ENCODE measurements around the gene MCUB.
A peak's percentile ranks its signal among the peaks of the same experiment; 100 is the strongest.
"Not testable (repeated sequence)": the region's sequence is repeated elsewhere in the genome, so short reads cannot be mapped to it uniquely, and the experiment has no call there.

The MCUB gene

GRCh38 chr4:109559983-109560686 lies at the start of gene MCUB:
Gene MCUB, plus strand, starts transcription at chr4:109560246. Its CDS starts 92 bp downstream, at chr4:109560338.
- DNase-seq (ENCODE audit: extremely low read depth, low read depth) = peak; percentile 66
- H3K4me3 ChIP-seq (replicated peaks; ENCODE audit: low read depth, low read length) = peak within 1 kb of the TSS; percentile 72
- TF ChIP-seq CTCF (IDR thresholded peaks at IDR 0.05; ENCODE audit: low read depth, low read length, missing control alignments) = no peak

- DNase-seq (ENCODE audit: extremely low read depth, low read depth) = no peak
- H3K4me3 ChIP-seq (replicated peaks; ENCODE audit: low read depth, low read length) = no peak overlapping the region
- TF ChIP-seq CTCF (IDR thresholded peaks at IDR 0.05; ENCODE audit: low read depth, low read length, missing control alignments) = no peak
Measured at GRCh38 chr4:109510687-109511086, 49.4 kb upstream of the MCUB start.

- no peak for TF ChIP-seq CTCF (IDR thresholded peaks at IDR 0.05; ENCODE audit: low read depth, low read length, missing control alignments)
Measured at GRCh38 chr4:109511414-109511813, 48.6 kb upstream of the MCUB start.

GRCh38 chr4:109513368-109513767 lies 46.7 kb upstream of the MCUB start:
- H3K4me3 ChIP-seq (replicated peaks; ENCODE audit: low read depth, low read length); DNase-seq (ENCODE audit: extremely low read depth, low read depth): not testable (repeated sequence)

More at GRCh38 chr4:109511414-109511813, 48.6 kb upstream of the MCUB start:
- no peak overlapping the region for H3K4me3 ChIP-seq (replicated peaks; ENCODE audit: low read depth, low read length)
- no peak for DNase-seq (ENCODE audit: extremely low read depth, low read depth)

GRCh38 chr4:109532182-109532581 lies 27.9 kb upstream of the MCUB start:
- no peak for DNase-seq (ENCODE audit: extremely low read depth, low read depth)
- no peak for TF ChIP-seq CTCF (IDR thresholded peaks at IDR 0.05; ENCODE audit: low read depth, low read length, missing control alignments)
- no peak overlapping the region for H3K4me3 ChIP-seq (replicated peaks; ENCODE audit: low read depth, low read length)

DNA sequence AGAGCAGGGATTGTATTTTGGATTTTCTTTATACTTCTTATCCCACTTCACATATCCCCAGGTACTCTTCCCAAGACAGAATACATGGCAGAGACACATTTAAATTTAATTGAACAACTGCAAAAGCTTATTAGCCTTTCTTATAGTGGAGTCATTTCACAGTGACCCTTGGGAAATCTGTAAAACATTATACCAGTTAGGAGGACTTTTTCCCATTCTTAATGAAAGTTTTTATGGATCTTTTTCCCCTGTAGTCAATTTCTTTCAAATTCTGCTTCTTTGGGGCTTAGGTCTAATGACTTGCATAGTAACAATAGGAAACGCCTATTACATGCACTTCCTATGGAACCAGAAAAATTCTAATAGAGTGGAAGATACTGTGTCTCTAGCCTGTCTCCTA lies 14.6 kb upstream of the MCUB start:
- DNase-seq (ENCODE audit: extremely low read depth, low read depth) = no peak
- no peak overlapping the region for H3K4me3 ChIP-seq (replicated peaks; ENCODE audit: low read depth, low read length)
- TF ChIP-seq CTCF (IDR thresholded peaks at IDR 0.05; ENCODE audit: low read depth, low read length, missing control alignments) = no peak

- no peak for TF ChIP-seq CTCF (IDR thresholded peaks at IDR 0.05; ENCODE audit: low read depth, low read length, missing control alignments)
- DNase-seq (ENCODE audit: extremely low read depth, low read depth) = no peak
- no peak overlapping the region for H3K4me3 ChIP-seq (replicated peaks; ENCODE audit: low read depth, low read length)
Measured at GRCh38 chr4:109547394-109547793, 12.7 kb upstream of the MCUB start.
